ENCODE data around the gene CD70. TPM values are rescaled to one million over a fixed set of nuclear protein-coding genes. Genes with fewer than 3 reads are reported as not detected.
"Not testable (repeated sequence)": the region's sequence is repeated elsewhere in the genome, so short reads cannot be mapped to it uniquely, and the experiment has no call there.

Gene CD70
- total RNA-seq, 3 donors from 2014 or later, result not detected

DNA sequence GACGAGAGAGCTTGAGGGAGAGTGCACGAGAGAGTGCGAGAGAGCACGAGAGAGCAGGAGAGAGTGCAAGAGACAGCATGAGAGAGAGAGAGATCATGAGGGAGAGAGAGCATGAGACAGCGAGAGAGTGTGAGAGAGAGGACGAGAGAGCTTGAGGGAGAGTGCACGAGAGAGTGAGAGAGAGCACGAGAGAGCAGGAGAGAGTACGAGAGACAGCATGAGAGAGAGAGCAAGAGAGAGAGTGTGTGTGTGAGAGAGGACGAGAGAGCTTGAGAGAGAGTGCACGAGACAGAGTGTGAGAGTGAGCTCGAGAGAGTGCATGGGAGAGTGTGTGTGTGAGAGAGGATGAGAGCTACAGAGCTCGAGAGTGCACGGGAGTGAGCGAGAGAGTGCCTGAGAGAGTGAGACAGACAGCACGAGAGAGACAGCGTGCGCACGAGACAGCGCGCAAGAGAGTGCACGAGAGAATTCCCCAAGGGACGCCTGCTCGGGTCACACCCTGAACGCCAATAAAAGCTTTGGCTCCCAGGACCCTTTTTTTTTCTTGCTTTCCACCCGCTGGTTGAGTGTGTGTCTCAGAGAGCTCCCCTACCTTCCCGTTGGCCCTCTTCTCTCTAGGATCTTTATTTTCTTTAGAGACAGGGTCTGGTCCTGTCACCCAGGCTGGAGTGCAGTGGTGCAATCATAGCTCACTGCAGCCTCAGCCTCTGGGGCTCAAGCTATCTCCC, 3.7 kb downstream of the CD70 start:
- Histone ChIP-seq H3K36me3 (no peaks in the 10 kb centered on the region), H3K27ac (no peak overlapping the region), H3K4me3 (peak overlapping the region in 1 of 3 donors; percentile 9), H3K27me3 (peaks cover 4 to 80% of the 10 kb centered on the region in 2 donors), H3K9me3 (no peaks in the 10 kb centered on the region), H3K4me1 (no peaks in the 10 kb centered on the region)
- intact Hi-C loops (cut with DNase I; ENCODE audit: low total_unique reads), result no loop called here
- DNase-seq (ENCODE audit: low spot score in 2 of 2), result no peak
- TF ChIP-seq, protein P1, sequence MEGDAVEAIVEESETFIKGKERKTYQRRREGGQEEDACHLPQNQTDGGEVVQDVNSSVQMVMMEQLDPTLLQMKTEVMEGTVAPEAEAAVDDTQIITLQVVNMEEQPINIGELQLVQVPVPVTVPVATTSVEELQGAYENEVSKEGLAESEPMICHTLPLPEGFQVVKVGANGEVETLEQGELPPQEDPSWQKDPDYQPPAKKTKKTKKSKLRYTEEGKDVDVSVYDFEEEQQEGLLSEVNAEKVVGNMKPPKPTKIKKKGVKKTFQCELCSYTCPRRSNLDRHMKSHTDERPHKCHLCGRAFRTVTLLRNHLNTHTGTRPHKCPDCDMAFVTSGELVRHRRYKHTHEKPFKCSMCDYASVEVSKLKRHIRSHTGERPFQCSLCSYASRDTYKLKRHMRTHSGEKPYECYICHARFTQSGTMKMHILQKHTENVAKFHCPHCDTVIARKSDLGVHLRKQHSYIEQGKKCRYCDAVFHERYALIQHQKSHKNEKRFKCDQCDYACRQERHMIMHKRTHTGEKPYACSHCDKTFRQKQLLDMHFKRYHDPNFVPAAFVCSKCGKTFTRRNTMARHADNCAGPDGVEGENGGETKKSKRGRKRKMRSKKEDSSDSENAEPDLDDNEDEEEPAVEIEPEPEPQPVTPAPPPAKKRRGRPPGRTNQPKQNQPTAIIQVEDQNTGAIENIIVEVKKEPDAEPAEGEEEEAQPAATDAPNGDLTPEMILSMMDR (IDR thresholded peaks at IDR 0.05), result no peak
- TF ChIP-seq POLR2AphosphoS5 (IDR thresholded peaks at IDR 0.05), result no peak
- TF ChIP-seq POLR2A (IDR thresholded peaks at IDR 0.05), result no peak

DNA sequence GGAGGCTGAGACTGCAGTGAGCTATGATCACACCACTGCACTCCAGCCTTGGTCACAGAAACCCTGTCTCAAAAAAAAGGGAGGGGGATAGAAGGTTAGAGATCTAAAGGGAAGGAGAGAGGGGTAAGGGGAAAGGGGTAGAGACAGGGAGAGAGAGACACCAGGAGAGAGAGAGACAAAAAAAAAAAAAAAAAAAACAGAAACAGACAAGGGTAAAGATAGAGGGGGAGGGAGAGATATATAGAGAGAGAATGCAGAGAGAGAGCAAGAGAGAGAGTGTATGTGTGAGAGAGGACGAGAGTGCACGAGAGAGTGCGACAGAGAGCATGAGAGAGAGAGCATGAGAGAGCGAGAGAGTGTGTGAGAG, 4.2 kb downstream of the CD70 start:
- Histone ChIP-seq H3K9me3 (no peaks in the 10 kb centered on the region), H3K4me3 (no peak overlapping the region), H3K27me3 (peaks cover 4 to 77% of the 10 kb centered on the region in 2 donors), H3K27ac (no peak overlapping the region), H3K4me1 (no peaks in the 10 kb centered on the region), H3K36me3 (no peaks in the 10 kb centered on the region)
- TF ChIP-seq, protein P1 (IDR thresholded peaks at IDR 0.05), result no peak
- no peak for TF ChIP-seq POLR2AphosphoS5 (IDR thresholded peaks at IDR 0.05)
- TF ChIP-seq POLR2A (IDR thresholded peaks at IDR 0.05), result no peak
- intact Hi-C loops (cut with DNase I; ENCODE audit: low total_unique reads), result no loop called here
- no peak for DNase-seq (ENCODE audit: low spot score in 2 of 2)

DNA sequence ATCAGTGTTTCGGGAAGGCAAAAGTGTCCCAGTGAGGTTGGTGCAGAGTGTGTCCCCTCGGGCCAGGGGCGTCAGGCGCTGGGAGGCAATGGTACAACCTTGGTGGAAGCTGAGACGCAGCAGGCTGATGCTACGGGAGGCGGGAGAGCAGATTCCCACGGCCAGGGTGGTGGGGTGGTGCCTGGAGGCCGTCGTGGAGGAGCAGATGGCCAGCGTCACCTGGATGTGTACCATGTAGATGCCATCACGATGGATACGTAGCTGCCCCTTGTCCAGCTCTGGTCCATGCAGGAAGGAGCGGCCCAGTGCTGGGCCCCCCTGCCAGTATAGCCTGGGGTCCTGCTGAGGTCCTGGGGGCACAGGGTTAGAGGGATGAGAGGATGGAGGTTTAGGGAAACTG, 4.9 kb downstream of the CD70 start:
- Histone ChIP-seq H3K27ac (no peak overlapping the region), H3K27me3 (peaks cover 3 to 70% of the 10 kb centered on the region in 2 donors), H3K4me3 (no peak overlapping the region), H3K4me1 (no peaks in the 10 kb centered on the region), H3K36me3 (no peaks in the 10 kb centered on the region), H3K9me3 (no peaks in the 10 kb centered on the region)
- TF ChIP-seq POLR2AphosphoS5 (IDR thresholded peaks at IDR 0.05) (no peak), POLR2A (IDR thresholded peaks at IDR 0.05) (no peak)
- TF ChIP-seq, protein P1 (IDR thresholded peaks at IDR 0.05), result no peak
- DNase-seq (ENCODE audit: low spot score in 2 of 2), result no peak
- intact Hi-C loops (cut with DNase I; ENCODE audit: low total_unique reads), result no loop called here

DNA sequence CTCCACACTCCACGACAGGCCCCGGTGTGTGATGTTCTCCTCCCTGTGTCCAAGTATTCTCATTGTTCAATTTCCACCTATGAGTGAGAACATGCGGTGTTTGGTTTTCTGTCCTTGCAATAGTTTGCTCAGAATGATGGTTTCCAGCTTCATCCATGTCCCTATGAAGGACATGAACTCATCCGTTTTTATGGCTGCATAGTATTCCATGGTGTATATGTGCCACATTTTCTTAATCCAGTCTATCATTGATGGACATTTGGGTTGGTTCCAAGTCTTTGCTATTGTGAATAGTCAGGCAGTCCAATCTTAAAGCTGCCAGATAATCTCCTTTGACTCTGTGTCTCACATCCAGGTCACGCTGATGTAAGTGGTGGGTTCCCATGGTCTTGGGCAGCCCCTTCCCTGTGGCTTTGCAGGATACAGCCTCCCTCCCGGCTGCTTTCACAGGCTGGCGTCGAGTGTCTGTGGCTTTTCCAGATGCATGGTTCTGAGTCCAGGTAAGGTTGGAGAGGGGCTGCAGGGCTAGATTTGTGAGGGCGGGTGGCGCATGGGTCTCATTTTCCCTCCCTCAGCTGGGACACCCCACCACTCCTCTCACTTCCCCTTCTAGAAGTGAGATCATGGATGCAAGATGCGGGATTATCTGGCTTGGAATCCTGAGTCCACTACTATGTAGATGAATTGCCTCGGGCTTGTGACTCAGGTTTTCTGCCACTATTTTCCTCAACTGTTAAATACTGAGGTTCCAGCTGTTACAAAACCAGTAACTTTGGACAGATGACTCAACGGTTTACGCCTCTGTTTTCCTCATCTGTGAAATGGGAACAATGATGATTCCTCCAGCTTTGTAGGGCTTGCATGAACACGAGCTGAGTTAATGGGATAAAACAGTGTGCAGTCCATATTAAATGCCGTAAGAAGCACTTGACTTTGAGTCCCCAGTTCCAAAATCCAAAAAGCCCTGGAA, 8.2 kb downstream of the CD70 start:
- H3K27me3 ChIP-seq, result peaks cover 0 to 39% of the 10 kb centered on the region in 2 donors
- H3K4me3 ChIP-seq; H3K9me3 ChIP-seq; H3K27ac ChIP-seq; DNase-seq (ENCODE audit: low spot score in 2 of 2); H3K36me3 ChIP-seq; H3K4me1 ChIP-seq; intact Hi-C loops (cut with DNase I; ENCODE audit: low total_unique reads): not testable (repeated sequence)

DNA sequence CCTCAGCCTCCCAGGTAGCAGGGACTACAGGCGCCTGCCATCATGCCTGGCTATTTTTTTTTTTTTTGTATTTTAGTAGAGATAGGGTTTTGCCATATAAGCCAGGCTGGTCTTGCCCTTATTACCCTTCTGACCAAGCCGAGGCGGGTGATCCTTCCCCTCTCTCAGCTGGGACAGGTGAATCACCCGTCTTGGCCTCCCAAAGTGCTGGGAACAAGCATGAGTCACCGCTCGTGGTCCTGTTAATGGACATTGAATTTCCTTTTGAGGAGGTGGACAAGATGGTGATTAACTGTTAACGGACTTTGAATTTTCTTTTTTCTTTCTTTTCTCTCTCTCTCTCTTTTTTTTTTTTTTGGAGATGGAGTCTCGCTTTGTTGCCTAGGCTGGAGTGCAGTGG, 10.6 kb downstream of the CD70 start:
- TF ChIP-seq, protein P1 (IDR thresholded peaks at IDR 0.05), result no peak
- TF ChIP-seq POLR2AphosphoS5 (IDR thresholded peaks at IDR 0.05) (no peak), POLR2A (IDR thresholded peaks at IDR 0.05) (no peak)
- Histone ChIP-seq H3K36me3 (no peaks in the 10 kb centered on the region), H3K4me1 (no peaks in the 10 kb centered on the region), H3K4me3 (no peak overlapping the region), H3K27ac (no peak overlapping the region), H3K9me3 (no peaks in the 10 kb centered on the region), H3K27me3 (peaks cover 0 to 15% of the 10 kb centered on the region in 2 donors)
- intact Hi-C loops (cut with DNase I; ENCODE audit: low total_unique reads), result no loop called here
- DNase-seq (ENCODE audit: low spot score in 2 of 2), result no peak

All from breast epithelium (tissue), 4 donors.